ENCODE results near the gene TRIM2.
A peak's percentile ranks its signal among the peaks of the same experiment; 100 is the strongest.

Gene TRIM2

GRCh38 chr4:153248641-153249198, 44.5 kb downstream of the TRIM2 start:
- DNase-seq (ENCODE audit: low spot score): no peak

DNA sequence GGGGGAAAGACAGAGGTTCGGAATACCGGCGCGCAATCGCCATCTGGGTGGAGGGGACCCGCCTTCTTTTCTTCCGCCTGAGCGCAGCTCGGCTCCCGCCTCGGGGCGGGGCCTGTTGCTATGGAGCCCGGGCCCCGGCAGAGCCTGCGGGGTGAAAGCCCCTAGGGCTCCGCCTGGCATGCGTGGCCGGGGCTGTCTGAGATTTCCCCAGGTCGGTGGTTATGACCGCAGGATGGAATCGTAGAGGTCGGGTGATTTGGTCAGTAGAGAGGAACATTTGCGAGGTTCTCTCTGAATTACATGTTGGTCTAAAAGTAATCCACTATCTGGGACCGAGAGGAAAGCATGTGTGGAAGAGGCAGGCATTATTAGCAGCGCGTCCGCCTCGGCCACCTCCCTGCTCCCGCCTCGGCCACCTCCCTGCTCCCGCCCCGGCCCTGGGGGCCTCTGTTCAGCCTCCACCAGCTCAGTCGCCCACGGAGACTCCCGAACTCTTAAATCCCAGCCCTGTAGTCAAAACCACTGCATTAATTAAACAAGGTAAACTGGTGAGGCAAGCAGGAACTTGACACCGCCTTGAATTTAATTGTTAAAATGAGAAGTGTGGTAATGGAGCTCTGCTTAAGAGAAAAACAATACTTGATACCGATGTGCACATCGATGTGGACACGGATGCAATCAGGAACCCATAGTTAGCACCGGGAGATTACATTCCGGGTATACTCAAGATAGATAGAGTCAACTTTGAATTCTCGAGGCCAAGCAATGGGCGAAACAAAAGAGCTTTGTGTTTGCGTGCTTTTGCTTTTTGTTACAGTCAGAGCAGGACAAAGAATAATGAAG, 45.2 kb downstream of the TRIM2 start:
- DNase-seq (ENCODE audit: low spot score): peak; percentile 82

DNA sequence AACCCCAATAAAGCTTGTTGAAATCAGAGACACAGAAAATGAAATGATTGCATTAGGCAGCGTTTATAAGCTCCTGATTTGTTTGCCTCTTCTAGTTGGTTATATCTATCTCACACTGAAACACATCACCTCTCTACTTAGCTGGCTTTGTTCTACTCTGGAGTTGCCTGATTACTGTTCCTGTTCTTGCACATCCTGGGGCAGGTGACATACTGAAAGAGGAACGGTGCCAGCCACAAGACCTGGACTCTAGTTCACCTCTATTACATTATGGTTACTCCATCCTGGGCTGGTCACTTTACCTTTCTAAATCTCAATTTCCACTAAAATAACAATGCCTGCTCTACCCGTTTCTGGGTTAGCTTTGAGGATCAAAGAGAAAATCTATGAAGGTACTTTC, 47.9 kb downstream of the TRIM2 start:
- DNase-seq (ENCODE audit: low spot score): no peak

DNA sequence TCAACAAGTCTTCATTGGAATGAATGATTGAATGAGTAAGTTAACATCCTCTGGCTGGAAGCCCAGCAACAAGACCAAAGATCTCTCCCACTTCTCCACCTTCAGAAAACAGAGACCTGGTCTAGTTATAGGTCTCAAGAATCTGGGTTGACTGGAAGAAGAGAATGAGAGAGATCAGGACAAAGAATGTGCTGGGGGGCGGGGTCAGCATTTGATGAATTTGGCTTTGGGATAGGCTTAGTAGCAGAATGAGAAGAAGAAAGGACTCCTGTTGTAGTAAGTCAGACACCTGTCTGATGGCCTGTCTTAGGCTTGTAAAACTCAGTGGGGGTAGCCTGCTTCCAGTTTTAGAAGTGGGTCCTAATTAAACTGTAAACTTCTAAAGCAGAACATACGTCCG, 51.0 kb downstream of the TRIM2 start:
- DNase-seq (ENCODE audit: low spot score): no peak

GRCh38 chr4:153257151-153257620, 52.9 kb downstream of the TRIM2 start:
- peak; percentile 72 for DNase-seq (ENCODE audit: low spot score)

GRCh38 chr4:153257991-153258390, 53.7 kb downstream of the TRIM2 start:
- no peak for DNase-seq (ENCODE audit: low spot score)

DNA sequence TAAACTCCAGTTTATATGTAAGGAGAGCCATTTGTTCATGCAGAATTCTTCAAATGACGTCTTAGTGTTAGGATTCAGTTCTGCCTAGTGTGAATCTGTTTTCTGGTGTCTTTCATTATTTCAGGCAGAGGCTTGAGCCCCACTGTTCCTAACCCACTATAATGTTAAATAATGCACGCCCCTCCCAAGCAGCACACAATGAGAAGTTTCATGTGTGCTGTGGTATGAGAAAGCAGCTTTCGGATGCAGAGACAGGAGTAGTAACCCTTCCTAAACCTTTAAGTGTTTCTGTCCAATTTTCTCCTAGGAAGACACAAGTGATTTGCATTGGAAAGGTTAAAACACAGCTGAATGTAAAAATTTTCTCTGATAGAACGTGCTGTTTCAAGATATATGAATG, 54.5 kb downstream of the TRIM2 start:
- no peak for DNase-seq (ENCODE audit: low spot score)

GRCh38 chr4:153259661-153260060, 55.4 kb downstream of the TRIM2 start:
- DNase-seq (ENCODE audit: low spot score): no peak

GRCh38 chr4:153260132-153260531, 55.9 kb downstream of the TRIM2 start:
- DNase-seq (ENCODE audit: low spot score): no peak

GRCh38 chr4:153260553-153261300, 56.5 kb downstream of the TRIM2 start:
- DNase-seq (ENCODE audit: low spot score): no peak

- no peak for DNase-seq (ENCODE audit: low spot score)
These were observed 57.2 kb downstream of the TRIM2 start for GRCh38 chr4:153261461-153261860.

DNA sequence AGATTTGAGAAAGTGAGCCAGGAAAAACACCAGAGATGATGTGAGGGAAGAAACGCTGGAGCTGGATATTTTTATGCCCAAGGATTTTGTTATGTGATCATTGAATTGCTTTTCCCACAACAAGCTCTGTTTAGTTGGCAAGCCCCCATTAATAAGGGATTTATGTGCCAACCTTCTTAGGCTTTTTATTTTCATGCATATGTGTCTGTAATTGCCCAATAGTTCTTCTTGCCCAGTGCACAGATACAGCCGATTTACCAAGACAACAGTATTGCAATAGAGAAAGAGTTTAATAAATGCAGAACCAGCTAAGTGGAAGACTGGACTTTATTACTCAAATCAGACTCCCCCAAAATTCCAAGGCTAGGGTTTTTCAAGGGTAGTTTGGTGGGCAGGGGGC, 57.7 kb downstream of the TRIM2 start:
- DNase-seq (ENCODE audit: low spot score): no peak

DNA sequence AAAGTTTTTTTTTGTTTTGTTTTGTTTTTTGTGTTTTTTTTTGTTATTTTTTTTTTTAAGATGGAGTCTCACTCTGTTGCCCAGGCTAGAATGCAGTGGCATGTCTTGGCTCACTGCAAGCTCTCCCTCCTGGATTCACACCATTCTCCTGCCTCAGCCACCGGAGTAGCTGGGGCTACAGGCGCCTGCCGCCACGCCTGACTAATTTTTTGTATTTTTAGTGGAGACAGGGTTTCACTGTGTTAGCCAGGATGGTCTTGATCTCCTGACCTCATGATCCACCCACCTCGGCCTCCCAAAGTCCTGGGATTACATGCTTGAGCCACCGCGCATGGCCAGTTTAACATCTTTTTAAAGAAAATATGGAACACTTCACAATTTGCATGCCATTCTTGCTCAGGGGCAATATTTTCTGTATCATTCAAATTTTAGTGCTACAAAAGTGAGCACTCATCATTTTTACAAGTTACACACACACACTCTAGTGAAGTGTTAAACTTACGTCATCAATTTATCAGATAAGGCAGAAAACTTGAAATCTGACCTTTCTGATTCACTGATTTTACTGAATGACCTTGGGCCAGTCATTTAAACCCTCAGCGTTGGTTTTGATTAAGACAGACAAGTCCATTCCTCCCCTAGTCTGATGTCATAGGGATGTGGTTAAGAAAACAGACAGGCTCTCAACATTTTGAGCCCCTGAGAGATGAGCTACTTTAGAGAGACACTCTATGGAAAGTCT, 61.2 kb downstream of the TRIM2 start:
- no peak for DNase-seq (ENCODE audit: low spot score)

- DNase-seq (ENCODE audit: low spot score): no peak
These were observed 62.7 kb downstream of the TRIM2 start for GRCh38 chr4:153266988-153267387.

DNA sequence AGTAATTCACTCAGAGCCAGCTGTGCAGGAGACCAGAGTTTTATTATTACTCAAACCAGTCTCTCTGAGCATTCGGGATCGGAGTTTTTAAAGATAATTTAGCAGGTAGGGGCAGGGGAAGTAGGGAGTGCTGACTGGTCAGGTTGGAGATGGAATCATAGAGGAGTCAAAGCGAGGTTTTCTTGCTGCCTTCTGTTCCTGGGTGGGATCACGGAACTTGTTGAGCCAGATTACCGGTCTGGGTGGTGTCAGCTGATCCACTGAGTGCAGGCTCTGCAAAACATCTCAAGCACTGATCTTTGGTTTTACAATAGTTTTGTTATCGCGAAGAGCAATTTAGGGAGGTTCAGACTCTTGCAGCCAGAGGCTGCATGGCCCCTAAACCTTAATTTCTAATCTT, 63.6 kb downstream of the TRIM2 start:
- DNase-seq (ENCODE audit: low spot score): no peak

- DNase-seq (ENCODE audit: low spot score): no peak
These were observed 64.1 kb downstream of the TRIM2 start for GRCh38 chr4:153268295-153268694.

GRCh38 chr4:153269218-153269990, 65.2 kb downstream of the TRIM2 start:
- DNase-seq (ENCODE audit: low spot score): no peak

GRCh38 chr4:153270361-153270760, 66.1 kb downstream of the TRIM2 start:
- DNase-seq (ENCODE audit: low spot score): no peak

DNA sequence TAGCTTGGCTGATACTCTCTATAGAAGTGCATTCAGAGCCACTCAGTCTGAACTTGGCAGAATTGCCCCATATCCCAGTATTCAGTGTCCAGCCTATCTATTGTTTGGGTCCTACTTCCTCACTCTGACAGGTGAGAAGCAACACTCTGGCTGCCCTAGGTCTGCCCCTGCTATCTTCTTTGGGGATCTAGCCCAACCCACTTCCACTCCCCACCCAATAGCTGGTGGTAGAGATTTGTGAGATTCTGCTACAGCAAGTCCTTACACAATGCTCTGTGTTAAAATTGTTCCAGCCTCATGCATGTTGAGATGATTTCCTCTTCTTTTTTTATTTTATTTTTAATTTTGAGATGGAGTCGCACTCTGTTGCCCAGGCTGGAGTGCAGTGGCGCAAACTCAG, 67.6 kb downstream of the TRIM2 start:
- no peak for DNase-seq (ENCODE audit: low spot score)

GRCh38 chr4:153273751-153274150, 69.5 kb downstream of the TRIM2 start:
- no peak for DNase-seq (ENCODE audit: low spot score)

DNA sequence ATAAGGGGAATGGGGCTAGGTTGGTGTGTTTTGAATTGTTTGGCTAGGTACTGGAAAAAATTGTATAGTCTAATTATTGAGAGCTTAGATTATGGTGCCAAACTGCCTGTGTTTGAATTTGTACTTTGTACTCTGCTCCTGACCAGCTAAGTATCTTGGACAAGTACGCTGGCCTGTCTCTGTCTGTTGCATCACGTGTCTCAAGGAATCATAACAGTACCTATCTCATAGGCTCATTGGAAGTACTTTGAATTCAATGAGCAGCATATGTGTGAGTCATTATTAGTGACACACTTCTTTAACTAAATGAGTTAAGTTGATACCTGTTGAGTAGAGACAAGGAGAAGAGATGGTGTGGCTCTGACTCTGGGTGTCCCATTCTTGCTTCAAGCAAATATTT, 70.7 kb downstream of the TRIM2 start:
- no peak for DNase-seq (ENCODE audit: low spot score)

All from SK-N-DZ (cell line).